Neutrophil (primary cell): ENCODE measurements around the gene SNRPD3.

Source experiments
- H3K27ac ChIP-seq: fragments of 200-600 bp; sonication (generic); 2 replicates; pipeline ENCODE4 v1.5.1; 2016; ENCODE audit warnings: mild to moderate bottlenecking, moderate library complexity
- H3K27me3 ChIP-seq: fragments of 200-600 bp; sonication (generic); 2 replicates; pipeline ENCODE4 v1.6.0; 2016; ENCODE audit warnings: mild to moderate bottlenecking
- H3K36me3 ChIP-seq: fragments of 200-600 bp; sonication (generic); 2 replicates; pipeline ENCODE4 v1.5.1; 2017
- H3K4me1 ChIP-seq, 2 experiments: fragments of 200-600 bp in 1 of 2; sonication (generic) in 1 of 2; 1 replicate in 1 of 2; 2 replicates in 1 of 2; pipeline versions ENCODE4 v1.5.1 to v1.6.1; 2013 to 2016; ENCODE audit warnings: low read depth in 1 of 2, low read length in 1 of 2, mild to moderate bottlenecking in 1 of 2, moderate library complexity in 1 of 2; ENCODE audit not compliant: control insufficient read depth in 1 of 2, insufficient read depth in 1 of 2
- H3K4me3 ChIP-seq, 2 experiments: fragments of 200-600 bp in 1 of 2; sonication (generic) in 1 of 2; 1 replicate in 1 of 2; 2 replicates in 1 of 2; pipeline ENCODE4 v1.5.1; 2013 to 2016; ENCODE audit warnings: low read depth in 1 of 2, low read length in 1 of 2, mild to moderate bottlenecking in 1 of 2, moderate library complexity in 1 of 2
- H3K9me3 ChIP-seq: fragments of 200-600 bp; sonication (generic); 2 replicates; pipeline ENCODE4 v1.5.1; 2016
- TF ChIP-seq, protein P1 (sequence below): fragments of 200-600 bp; sonication (generic); IDR thresholded peaks from 2 replicates; pipeline ENCODE4 v1.5.1; 2016; ENCODE audit warnings: antibody characterized with exemption

SNRPD3 gene

DNA sequence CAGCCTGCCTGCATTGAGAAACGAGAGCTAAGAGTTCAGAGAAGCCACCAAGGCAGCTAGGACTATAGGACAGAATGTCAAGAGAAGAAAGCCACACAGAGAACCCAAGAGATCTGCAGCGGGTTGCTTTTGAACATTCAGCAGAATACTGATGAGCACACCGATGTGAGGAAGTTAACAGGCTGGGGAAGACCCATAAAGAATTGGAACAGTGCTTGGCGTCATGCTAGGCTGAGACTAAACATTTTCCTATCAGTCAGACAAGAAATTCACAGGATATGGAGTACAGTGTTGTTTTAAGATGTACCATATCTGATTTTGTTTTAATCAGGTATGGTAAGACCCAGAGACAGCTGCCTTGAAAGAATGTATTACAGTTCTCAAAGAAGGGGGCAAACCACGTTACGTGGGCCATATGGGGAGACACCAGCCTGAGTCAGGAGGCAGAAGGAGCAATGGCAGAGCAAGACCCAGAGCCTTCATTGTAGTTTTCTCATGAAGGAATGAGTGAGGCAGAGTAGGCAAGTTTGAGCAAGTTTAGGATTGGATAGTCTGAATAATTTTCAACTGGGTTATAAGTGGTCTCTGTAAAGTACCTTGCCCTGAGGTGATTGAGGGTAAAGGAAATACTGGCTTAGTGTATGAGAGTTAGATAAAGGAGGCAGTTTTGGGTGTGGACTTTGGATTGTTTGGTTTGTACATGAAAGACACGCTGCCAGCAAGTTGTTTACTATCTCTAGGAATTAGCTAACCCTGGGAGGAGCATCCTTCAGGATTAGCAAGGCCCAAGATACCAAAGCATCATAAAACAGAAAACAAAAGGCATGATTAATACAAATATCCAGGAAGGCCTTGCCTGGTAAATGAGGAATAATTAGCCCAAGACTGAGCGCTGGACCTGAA, 22.8 kb downstream of the SNRPD3 start:
- Histone ChIP-seq H3K4me1 (no peaks in the 10 kb centered on the region), H3K27me3 (no peaks in the 10 kb centered on the region), H3K4me3 (no peak overlapping the region), H3K9me3 (no peaks in the 10 kb centered on the region), H3K27ac (no peak overlapping the region), H3K36me3 (peaks cover 16% of the 10 kb centered on the region)
- TF ChIP-seq, protein P1, sequence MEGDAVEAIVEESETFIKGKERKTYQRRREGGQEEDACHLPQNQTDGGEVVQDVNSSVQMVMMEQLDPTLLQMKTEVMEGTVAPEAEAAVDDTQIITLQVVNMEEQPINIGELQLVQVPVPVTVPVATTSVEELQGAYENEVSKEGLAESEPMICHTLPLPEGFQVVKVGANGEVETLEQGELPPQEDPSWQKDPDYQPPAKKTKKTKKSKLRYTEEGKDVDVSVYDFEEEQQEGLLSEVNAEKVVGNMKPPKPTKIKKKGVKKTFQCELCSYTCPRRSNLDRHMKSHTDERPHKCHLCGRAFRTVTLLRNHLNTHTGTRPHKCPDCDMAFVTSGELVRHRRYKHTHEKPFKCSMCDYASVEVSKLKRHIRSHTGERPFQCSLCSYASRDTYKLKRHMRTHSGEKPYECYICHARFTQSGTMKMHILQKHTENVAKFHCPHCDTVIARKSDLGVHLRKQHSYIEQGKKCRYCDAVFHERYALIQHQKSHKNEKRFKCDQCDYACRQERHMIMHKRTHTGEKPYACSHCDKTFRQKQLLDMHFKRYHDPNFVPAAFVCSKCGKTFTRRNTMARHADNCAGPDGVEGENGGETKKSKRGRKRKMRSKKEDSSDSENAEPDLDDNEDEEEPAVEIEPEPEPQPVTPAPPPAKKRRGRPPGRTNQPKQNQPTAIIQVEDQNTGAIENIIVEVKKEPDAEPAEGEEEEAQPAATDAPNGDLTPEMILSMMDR, result no peak

GRCh38 chr22:24579258-24579601, 23.4 kb downstream of the SNRPD3 start:
- Histone ChIP-seq H3K36me3 (peaks cover 10% of the 10 kb centered on the region), H3K27ac (no peak overlapping the region), H3K4me3 (no peak overlapping the region), H3K27me3 (no peaks in the 10 kb centered on the region), H3K9me3 (no peaks in the 10 kb centered on the region), H3K4me1 (no peaks in the 10 kb centered on the region)
- TF ChIP-seq, protein P1, result no peak

- H3K4me1 ChIP-seq, result no peaks in the 10 kb centered on the region
- no peaks in the 10 kb centered on the region for H3K36me3 ChIP-seq
- no peaks in the 10 kb centered on the region for H3K27me3 ChIP-seq
- no peak overlapping the region for H3K4me3 ChIP-seq
- TF ChIP-seq, protein P1, result no peak
- H3K27ac ChIP-seq, result no peak overlapping the region
- no peaks in the 10 kb centered on the region for H3K9me3 ChIP-seq
Observed at GRCh38 chr22:24580276-24580675, 24.5 kb downstream of the SNRPD3 start.

DNA sequence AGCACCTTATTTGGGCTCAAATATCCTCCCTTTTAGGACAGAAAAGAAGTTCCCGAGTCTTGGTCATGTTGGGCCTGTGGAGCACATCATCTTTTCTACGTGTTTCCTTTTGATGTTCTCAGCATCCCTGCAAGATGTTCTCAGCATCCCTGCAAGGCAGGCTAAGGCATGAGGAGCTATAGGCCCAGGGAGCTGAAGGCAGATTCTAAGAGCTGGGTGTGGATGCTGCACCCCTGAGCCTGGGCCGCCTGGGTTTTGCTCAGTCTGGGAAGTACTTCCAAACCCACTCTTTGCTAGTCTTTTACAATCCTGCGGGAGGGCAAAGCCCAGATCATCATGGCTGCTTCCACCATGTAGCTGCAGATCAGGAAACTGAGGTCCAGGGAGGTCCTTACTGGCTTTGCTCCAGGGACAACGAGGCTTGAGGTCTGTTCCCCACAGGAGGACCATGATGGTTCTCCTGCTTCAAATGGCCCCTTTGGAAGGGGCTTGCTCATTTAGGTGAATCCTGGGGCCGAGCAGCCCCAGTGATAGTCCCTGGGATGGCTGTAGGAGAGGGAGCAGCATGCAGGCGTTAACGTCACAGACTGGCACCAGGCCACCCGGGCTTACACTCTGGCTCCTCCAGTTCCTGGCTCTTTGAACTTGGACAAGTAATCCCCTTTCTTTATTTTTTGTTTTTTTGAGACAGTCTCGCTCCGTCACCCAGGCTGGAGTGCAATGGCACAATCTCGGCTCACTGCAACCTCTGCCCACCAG, 26.4 kb downstream of the SNRPD3 start:
- no peak overlapping the region for H3K27ac ChIP-seq
- H3K27me3 ChIP-seq, result no peaks in the 10 kb centered on the region
- no peak overlapping the region for H3K4me3 ChIP-seq
- no peaks in the 10 kb centered on the region for H3K9me3 ChIP-seq
- TF ChIP-seq, protein P1, result no peak
- H3K4me1 ChIP-seq, result no peaks in the 10 kb centered on the region
- H3K36me3 ChIP-seq, result peaks cover 12% of the 10 kb centered on the region

- TF ChIP-seq, protein P1, result no peak
- Histone ChIP-seq H3K27ac (no peak overlapping the region), H3K4me3 (no peak overlapping the region), H3K9me3 (no peaks in the 10 kb centered on the region), H3K36me3 (peaks cover 25% of the 10 kb centered on the region), H3K27me3 (no peaks in the 10 kb centered on the region), H3K4me1 (no peaks in the 10 kb centered on the region)
Observed at GRCh38 chr22:24583221-24584165, 27.7 kb downstream of the SNRPD3 start.
